Activated CD8-positive, alpha-beta memory T cell treated with anti-CD3 and anti-CD28 coated beads for 36 hours (primary cell): ENCODE results near the gene SPTLC3. TPM values are rescaled to one million over a fixed set of nuclear protein-coding genes. Genes with fewer than 3 reads are reported as not detected.
"Not testable (repeated sequence)": the region's sequence is repeated elsewhere in the genome, so short reads cannot be mapped to it uniquely, and the experiment has no call there.

Source experiments
- CTCF ChIA-PET: fragments of 350-600 bp; sonication (Branson Sonifier 250); formaldehyde crosslinking; loops from one replicate; lab custom pipeline; 2021; ENCODE audit warnings: antibody characterized with exemption; lab: Charles Lee
- POLR2A ChIA-PET: fragments of 350-600 bp; sonication (Branson Sonifier 250); formaldehyde crosslinking; loops from one replicate; lab custom pipeline; 2021; ENCODE audit warnings: antibody characterized with exemption; lab: Charles Lee
- total RNA-seq, 2 experiments: library from RNA; stranded (reverse); gene quantifications; one replicate each; pipeline ENCODE4 v1.2.3, GENCODE V29; 2021

Gene SPTLC3
- under 1 TPM; 0.08 to 0.13 TPM for total RNA-seq

DNA sequence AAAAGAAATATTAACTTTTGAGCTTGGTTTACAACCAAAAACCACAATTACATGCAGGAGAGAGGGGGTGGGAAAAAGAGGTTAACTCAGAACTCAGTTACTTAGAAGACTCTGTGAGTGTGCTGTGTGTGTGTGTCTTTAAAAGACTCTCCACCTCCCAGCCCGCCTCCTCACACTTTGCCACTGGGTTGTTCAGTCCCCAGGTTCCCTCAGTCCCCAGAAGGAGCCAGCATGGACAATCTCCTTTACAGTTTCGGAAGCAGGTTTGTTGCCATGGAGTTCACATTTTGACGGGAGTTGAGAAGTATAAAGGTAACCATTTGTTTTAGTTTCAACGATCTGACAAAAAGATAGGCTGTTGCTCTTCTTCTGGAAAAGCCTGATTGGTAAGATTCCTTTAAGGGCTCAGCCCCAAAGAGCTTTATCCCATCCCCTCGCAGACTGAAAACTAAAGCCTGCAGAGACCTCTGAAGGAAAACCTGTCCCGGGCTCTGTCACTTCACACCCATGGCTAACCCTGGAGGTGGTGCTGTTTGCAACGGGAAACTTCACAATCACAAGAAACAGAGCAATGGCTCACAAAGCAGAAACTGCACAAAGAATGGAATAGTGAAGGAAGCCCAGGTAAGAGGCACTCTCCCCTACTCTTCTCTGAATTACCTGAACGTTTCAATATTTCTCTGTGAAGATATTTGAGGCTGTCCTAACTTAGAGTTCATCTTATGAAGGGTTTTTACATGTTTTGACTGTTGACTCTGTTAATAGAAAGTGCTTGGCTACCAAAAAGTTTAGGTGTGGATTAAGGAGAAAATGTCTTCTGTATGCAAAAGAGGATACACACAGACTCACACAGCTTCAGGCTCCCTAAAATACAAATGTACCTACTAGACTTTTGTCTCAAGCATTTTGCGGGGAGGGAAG is at the start of gene SPTLC3:
SPTLC3 (plus strand) TSS at position 212 of the 921 bp plus-strand sequence; CDS start at position 508, 296 bp downstream.
- CTCF ChIA-PET, result no interaction called here
- POLR2A ChIA-PET, result no interaction called here

DNA sequence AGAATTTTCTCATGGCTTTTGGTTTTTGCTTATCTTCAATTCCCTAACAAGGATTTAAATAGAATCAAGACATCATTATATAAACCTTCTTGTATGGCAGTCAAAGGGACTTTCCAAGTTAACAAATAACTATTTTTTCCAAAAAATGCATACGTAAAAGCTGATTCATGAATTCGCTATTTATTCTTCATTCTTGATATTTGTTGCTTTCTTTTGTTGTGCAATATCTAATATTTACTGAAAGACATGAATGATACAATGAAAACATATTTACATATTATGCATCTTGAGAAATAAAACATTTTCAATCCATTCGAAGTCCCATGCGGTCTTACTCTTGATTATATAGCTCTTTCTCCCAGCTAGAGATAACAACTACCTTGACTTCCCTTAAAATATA is 47.0 kb upstream of the SPTLC3 start:
- POLR2A ChIA-PET, result no interaction called here

DNA sequence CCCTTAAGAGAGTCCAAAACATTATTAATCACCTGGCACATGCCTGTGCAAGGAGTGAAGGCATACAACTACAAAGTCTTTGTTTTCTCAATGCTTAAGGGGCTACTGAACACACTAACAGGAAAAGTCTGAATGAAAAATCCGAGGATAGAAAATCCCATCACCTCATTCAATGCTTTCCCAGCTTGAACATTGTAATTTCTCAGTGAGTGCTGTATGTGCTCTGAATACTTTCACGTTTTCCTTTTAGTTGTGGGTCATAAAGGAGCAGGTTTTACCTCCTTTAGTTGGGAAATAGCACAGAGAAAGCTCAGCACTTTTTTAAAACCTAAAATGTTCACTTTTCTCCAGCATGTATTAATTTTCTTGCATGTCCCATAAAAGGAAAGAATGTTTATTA is 45.9 kb upstream of the SPTLC3 start:
- CTCF ChIA-PET, result no interaction called here
- POLR2A ChIA-PET, result no interaction called here

More for the DNA sequence above, 47.0 kb upstream of the SPTLC3 start:
- CTCF ChIA-PET, result no interaction called here

DNA sequence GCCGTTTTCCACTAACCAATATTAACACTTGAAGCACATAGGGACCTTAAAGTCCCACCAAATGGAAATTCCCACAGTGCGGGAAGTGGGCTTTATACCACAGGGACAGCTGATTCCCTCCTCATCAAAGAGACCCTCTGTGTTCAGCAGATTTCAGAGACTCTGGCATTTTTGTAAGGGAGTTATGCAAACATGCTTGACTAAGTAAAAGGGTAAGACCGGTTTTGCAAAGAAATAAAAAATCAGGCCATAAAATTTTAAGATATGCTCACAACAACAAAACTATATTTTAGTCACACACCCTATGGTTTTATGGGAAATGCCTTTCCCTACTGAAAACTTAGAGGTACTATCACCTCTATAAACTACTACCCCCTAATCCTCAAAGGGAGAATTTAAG is 45.4 kb upstream of the SPTLC3 start:
- CTCF ChIA-PET, result no interaction called here
- POLR2A ChIA-PET, result no interaction called here

DNA sequence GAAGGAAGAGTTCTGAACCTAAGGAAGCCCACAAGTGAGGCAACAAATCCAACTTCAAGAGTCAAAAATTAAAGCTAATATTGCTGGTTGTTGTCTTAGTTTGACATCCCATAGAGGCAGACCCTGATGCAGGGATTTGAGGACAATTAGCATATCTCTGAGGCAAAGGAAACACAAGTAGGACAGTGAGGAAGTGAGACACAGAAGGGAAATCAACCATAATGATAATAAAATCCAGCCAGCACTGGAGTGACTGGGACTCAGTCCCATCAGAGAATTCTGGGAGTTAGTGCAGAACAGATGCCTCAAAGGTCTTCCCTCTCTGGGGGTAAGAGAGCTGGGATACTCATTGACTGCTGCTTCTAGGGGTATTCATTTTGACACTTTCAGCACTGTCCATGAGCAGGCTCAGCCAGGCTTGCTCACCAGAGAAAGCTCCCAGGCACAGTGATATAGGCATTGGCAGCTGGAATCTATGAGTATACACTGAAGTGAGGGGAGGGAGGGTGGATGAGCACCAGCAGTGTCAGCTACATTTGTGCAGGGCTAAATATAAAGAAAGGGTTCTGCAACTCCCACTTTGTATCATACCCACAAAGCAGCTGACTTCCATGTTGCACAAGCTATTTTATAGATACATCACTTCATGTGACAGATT is 43.4 kb upstream of the SPTLC3 start:
- POLR2A ChIA-PET, result no interaction called here
- CTCF ChIA-PET, result no interaction called here

DNA sequence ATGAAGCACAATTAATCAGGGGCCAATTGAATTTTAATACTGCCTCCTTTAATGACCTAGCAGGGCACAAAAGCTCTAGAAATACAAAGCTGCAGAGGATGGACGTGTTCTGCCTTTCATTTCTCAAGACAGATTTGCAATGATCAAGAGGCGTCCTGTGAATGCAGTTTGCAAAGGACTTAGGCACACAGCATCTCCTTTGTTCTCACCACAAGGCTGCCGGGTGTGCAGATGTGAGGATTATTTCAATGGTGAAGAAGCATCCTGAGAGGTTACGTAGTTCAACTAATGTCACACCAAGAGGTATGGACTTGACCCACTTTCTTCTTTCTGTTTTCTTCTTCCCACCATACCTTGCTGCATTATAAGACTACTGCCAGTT is 42.9 kb upstream of the SPTLC3 start:
- CTCF ChIA-PET, result no interaction called here

DNA sequence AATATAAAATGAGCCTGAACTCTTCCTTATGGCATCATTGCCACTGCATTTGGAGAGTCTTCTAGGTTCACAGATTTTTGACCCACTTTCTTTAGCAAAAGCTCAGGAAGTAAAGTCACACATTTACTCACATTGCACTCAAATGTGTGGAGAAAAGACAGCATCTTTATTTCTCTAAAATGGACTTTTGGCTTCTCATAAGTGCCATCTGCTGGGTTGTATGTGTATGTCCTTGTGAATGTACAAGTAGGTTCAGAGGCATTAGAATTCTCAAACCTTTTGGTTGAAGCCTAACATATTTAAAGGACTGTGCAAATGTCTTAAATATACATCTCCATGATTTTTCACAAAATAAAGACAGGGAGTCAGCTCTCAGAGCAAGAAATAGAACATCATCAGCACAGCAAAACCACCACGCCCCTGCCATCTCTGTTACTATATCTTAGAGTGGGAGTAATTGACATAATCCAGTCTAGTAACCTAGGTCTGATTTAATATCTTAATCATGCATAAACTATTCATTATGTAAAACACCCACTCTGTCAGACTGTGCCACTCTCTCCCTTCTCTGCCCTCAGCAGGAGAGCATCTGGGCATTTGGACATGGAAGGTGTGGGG is 42.2 kb upstream of the SPTLC3 start:
- CTCF ChIA-PET, result no interaction called here
- POLR2A ChIA-PET, result no interaction called here

More for the DNA sequence above, 42.9 kb upstream of the SPTLC3 start:
- POLR2A ChIA-PET, result no interaction called here

DNA sequence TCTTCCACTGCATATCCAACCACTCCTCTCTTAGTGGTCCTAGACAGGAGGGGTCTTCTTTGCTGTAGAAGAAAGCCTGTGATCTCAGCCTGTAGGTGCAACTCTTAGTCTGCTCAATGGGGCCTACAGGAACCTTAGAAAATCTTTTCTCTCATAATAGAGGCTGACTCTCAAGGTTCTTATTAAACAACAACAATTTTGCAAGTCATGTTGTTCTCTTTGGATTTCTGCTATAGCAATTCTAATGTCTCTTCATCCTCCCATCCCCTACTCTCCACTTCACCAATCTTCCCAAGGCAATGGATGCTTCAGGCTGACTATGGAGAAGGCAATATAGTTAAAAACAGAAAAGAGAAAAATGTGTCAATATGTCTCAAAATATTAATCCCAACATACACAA is 40.8 kb upstream of the SPTLC3 start:
- ChIA-PET CTCF (interaction anchor here (1.0 kb wide), 1 partner anchor 39 kb away, joined by 3 read pairs; no protein-coding TSS in a partner anchor), POLR2A (no interaction called here)

DNA sequence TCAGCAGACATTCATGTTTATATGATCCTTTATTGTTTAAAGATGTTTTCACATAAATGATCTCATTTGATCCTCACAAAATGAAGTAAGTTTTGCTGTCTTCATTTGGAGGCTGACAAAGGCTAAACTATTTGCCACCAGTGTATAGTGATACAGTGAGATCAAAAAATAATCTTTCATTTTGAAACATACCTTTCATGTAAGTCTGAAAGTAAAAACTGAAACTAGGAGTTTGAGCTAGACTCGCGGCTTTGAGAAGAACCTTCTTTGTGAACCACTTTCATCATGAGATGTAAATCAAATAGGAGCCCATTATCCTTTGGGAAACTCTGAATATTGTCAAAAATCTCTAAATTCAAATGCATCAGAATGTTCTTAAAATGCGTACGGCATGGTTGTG is 40.3 kb upstream of the SPTLC3 start:
- ChIA-PET POLR2A (no interaction called here), CTCF (interaction anchor here (1.0 kb wide), 1 partner anchor 40 kb away, joined by 3 read pairs; no protein-coding TSS in a partner anchor)

DNA sequence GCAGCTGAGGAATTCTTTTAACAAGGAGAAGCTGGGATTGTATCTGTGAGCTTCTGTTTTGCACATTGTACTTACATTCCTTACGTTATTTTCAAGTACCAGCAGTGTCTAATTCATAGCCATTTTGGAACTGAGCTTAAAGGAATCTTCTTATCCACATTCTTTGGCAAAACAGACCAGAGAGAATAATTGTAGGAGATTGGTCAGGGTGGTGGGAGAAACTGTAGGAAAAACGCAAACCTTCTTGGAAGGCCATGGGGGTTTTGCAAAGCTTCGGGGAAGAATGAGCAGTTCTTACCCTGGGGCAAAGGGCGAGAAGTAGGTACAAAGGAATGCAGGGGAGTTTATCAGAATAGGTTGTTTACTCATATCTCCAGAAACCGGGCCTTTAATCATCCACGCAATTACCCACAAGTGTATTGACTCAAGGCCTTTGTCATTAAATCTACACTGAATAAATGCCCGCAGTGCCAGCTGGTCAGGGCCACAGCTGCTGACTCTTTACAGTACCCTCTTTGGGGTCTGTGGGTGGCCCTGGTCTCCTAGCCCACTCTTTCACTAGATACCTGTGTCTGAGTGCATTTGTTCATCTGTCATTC is 39.6 kb upstream of the SPTLC3 start:
- CTCF ChIA-PET, result interaction anchor here (0.7 to 1.0 kb wide), 3 partner anchors 20 to 78 kb away, joined by 3 to 4 read pairs (median 3); no protein-coding TSS in a partner anchor
- POLR2A ChIA-PET, result no interaction called here

DNA sequence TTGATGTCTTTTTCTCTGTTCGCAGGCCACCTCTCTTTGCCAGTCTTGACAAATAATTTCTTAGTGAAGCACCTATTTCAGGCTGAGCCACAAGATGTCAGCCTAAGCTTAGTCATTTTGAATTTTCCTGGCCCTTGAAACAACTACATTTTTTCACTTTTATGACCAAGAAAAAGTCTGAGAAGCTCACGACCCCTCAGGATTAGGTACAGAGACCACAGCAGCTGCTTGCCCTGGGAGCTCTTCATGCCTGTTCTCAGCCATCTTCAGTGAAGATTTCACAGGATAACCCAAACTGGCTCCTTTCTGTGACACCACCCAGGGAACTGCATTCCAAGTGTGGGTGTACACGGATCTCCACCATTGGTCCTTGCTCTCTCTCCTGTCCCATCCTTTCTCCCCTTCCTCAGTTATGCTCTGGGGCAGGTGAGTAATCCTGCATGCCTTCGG is 38.4 kb upstream of the SPTLC3 start:
- CTCF ChIA-PET, result no interaction called here
- POLR2A ChIA-PET, result no interaction called here

DNA sequence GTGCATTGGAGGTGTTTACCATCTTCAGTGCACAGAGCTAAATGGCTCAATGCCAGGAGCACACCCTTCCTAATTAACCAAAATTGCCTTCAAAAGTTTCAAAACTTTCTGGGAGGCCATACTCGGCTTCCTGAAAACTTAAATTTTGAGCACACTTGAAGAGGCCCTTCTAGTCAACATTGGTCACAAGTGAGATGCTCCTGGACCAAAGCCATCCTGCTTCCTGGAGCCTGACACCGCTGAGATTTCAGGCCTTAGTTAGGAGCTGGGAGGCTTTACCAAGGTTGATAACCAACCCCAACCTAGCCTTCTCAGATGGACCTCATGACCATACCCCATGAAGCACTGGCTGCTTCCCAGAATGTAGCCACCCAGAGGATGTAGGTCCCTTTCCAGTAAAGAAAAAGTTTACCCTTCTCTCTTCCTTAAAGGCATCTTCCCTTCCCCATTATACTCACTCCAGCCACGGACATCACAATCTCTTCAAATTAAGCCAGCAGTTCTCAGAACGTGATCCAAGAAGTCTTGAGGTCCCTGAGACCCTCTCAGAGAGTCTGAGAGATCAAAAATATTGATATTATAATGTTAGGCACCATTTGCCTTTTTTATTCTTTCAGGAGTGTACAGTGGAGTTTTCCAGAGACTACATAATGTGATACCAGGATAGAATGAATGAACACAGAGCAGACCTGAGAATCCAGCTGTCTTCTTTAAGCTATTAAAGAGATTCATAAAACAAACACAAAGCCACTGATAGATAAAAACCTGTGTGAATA is 32.8 kb upstream of the SPTLC3 start:
- POLR2A ChIA-PET, result no interaction called here
- CTCF ChIA-PET, result no interaction called here

DNA sequence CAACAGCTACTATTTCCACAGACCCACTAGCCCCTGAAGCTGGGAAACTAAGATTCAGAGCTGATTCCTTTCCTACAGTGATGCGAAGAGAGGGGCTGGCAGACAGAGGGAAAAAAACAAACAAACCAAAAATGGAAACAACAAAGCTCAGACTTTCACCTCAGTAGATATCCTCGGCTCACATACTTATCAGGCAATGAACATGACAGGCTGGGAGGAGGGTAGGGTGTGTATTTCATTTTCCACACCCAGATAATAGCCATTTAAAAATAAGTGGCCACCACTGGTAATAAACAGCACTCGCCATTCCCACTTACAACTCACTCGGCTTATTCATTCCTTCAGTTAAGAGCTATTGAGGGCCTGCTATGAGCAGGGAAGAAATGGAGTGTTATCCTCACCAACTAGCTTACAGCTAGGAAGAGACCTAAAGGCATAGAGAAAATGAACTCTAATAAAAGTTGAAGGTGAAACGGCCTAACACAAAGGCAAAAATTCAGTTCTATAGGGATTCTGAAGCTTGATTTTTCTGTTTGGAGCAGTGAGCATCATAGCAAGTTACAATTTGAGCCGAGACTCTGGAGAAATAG is 32.0 kb upstream of the SPTLC3 start:
- CTCF ChIA-PET, result no interaction called here
- POLR2A ChIA-PET, result no interaction called here

DNA sequence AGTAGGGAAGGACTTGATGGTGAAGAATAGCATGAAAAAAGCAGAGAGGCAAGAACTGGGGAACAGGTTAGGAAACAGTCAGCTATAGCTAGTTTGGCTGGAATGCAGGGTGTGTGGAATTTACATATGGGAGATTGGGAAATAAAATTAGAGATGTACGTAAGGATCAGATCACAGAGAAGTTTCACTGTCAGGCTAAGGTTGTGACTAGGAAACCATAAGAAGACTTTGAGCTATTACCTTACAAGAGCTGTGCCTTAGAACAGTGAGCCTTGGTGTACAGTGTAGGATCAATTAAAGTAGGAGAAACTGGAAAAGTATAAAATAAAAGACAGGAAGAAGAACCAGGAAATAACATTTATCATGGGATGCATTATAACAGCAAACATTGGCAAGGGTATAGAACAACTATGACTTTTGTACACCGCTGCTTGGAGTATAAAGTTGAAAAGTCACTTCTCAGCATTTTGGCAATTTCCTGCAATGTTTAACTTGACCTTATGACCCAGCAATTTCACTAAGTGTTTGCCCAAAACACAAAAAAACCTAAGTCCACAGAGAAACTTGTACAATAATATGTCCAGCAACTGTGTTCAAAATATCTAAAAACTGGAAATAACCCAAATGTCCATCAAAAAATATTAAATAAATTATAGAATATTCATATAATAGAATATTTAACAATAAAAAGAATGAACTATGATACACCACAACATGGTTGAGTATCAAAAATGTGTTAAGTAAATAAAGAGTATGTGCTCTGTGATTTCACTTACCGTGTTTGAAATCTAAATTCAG is 31.2 kb upstream of the SPTLC3 start:
- ChIA-PET CTCF (no interaction called here), POLR2A (no interaction called here)

DNA sequence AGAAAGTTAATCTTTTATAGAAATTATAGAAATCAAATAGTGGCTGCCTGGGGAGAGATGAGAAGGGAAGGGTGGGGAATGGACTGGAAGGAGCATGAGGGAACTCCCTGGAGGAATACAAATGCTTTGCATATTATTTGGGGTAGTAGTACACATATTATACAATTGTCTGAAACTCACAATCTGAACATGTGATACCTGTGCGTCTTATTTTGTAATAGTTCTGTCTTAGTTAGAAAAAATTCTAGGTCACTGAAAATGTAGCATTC is 30.7 kb upstream of the SPTLC3 start:
- ChIA-PET CTCF (no interaction called here), POLR2A (no interaction called here)

DNA sequence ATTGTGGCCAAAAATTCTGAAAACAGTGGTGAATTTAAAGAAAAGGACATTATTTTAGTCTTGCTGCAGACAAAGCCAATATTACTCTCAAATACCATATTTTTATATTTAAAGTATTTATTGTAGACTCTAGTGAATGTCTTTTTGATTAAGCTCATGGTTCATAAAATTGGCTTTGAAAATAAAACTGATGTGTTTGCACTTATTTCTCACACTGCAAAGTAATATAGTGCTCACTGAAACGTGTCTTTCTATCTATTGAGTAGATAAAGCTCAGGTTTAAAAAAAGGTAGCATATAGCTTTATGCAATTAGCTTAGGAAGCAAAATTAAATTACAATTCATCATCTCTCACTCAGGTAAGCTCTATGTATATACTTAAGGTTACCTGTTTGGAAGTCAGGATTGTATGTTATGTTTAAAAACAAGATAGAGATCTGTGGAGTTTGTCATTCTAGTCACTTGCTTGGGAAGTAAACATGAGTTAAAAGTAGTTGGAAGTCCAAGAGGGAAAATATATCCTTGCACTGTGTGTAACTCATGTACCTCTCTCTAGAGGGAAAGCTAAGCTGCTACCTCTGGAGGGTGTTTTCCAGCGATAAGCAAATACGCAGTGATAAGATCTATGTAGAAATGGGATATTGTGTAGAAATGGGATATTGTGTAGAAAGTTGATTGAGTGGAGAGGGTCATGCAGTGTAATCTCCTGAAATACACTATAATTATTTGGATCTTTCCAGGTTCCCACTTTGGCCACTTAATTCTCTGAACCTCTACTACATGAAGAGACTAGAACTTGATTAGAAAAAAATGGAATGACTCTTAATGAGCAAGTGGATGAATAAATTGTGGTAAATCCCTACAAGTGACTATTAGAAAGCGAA is 29.9 kb upstream of the SPTLC3 start:
- ChIA-PET CTCF (interaction anchor here (0.6 kb wide), 1 partner anchor 13 kb away, joined by 3 read pairs; no protein-coding TSS in a partner anchor), POLR2A (no interaction called here)

DNA sequence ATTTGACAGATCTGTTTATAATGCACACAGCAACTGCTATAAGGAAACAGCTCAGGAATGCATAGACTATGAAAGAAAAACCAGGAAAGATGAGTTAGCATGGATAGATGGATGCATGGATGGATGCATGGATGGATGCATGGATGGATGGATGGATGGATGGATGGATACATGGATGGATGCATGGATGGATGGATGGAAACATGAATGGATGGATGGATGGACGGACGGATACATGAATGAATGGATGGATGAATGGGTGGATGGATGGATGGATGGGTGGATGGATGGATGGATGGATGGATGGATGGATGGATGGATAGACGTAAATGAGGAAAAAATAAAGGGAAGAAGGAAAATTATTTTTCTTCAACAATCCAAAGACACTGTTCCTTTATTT is 29.1 kb upstream of the SPTLC3 start:
- CTCF ChIA-PET, POLR2A ChIA-PET: not testable (repeated sequence)
